DMS53 treated with DMSO at 0.1 percent for 48 hours (cell line): Measurements from ENCODE around the gene CSGALNACT2.

Experiments
- DNase-seq: peaks from one replicate; lab custom pipeline; 2025; ENCODE audit not compliant: unreplicated experiment; lab: John Stamatoyannopoulos, UW

Gene CSGALNACT2

GRCh38 chr10:43201545-43202131, 63.4 kb downstream of the CSGALNACT2 start:
- DNase-seq, result no peak

- peak; percentile 13 for DNase-seq
Observed at GRCh38 chr10:43202224-43202656, 64.0 kb downstream of the CSGALNACT2 start.

- DNase-seq, result peak; percentile 11
Observed at GRCh38 chr10:43202657-43203447, 64.6 kb downstream of the CSGALNACT2 start.

- peak; percentile 77 for DNase-seq
Observed at GRCh38 chr10:43203448-43204041, 65.3 kb downstream of the CSGALNACT2 start.

GRCh38 chr10:43204042-43204942, 66.0 kb downstream of the CSGALNACT2 start:
- DNase-seq, result peak; percentile 42

- DNase-seq, result peak; percentile 35
Observed at GRCh38 chr10:43204943-43205671, 66.9 kb downstream of the CSGALNACT2 start.

GRCh38 chr10:43205681-43206390, 67.6 kb downstream of the CSGALNACT2 start:
- no peak for DNase-seq

GRCh38 chr10:43206391-43207235, 68.4 kb downstream of the CSGALNACT2 start:
- DNase-seq, result no peak

- DNase-seq, result no peak
Observed at GRCh38 chr10:43208147-43209073, 70.2 kb downstream of the CSGALNACT2 start.

- no peak for DNase-seq
Observed at GRCh38 chr10:43209074-43209455, 70.8 kb downstream of the CSGALNACT2 start.

- DNase-seq, result no peak
Observed at GRCh38 chr10:43209651-43210141, 71.5 kb downstream of the CSGALNACT2 start.

- DNase-seq, result no peak
Observed at GRCh38 chr10:43210556-43210955, 72.3 kb downstream of the CSGALNACT2 start.

GRCh38 chr10:43211030-43211429, 72.8 kb downstream of the CSGALNACT2 start:
- no peak for DNase-seq

GRCh38 chr10:43211431-43212042, 73.3 kb downstream of the CSGALNACT2 start:
- no peak for DNase-seq

- no peak for DNase-seq
Observed at GRCh38 chr10:43212043-43212721, 73.9 kb downstream of the CSGALNACT2 start.

- DNase-seq, result no peak
Observed at GRCh38 chr10:43214071-43214955, 76.1 kb downstream of the CSGALNACT2 start.
